HCT116 (cell line): ENCODE results near the gene IFIT3. TPM values are rescaled to one million over a fixed set of nuclear protein-coding genes. Genes with fewer than 3 reads are reported as not detected.

ENCODE experiments used
- ATAC-seq: fragments of 200-7000 bp; cut with Tn5 transposase; 2 replicates; pipeline ENCODE4 v1.9.1; 2020; ENCODE audit warnings: mild to moderate bottlenecking, moderate library complexity
- BruUV-seq: library from RNA; stranded (reverse); fragments of 400-500 nt; replicated peaks from 2 replicates; lab custom pipeline; 2021; lab: Mats Ljungman, UMichigan
- CTCF ChIA-PET: fragments of 300-600 bp; sonication (Branson Sonifier 250); formaldehyde crosslinking; loops from one replicate; lab custom pipeline; 2021; ENCODE audit warnings: antibody characterized with exemption; lab: Charles Lee
- POLR2A ChIA-PET: fragments of 300-600, 350-600 bp; sonication (Branson Sonifier 250); formaldehyde crosslinking; loops from one replicate; lab custom pipeline; 2021; ENCODE audit warnings: antibody characterized with exemption; lab: Charles Lee
- RAD21 ChIA-PET, 2 experiments: fragments of 300-600 bp; sonication (Branson Sonifier 250); formaldehyde crosslinking; loops; one replicate each; lab custom pipeline; 2023; ENCODE audit warnings: low total read pairs in 2 of 2; ENCODE audit not compliant: uncharacterized antibody in 2 of 2, unreplicated experiment in 2 of 2, low non-redundant PET in 1 of 2; lab: Charles Lee
- DNase-seq: peaks from one replicate; pipeline ENCODE4 v3.0.0-alpha.2; 2010; ENCODE audit warnings: low read depth, low spot score
- H2AFZ ChIP-seq: fragments of 200-600 bp; shearing (Covaris generic), sonication (generic); 2 replicates; pipeline ENCODE4 v1.6.1; 2017; ENCODE audit warnings: low read depth, mixed run types, mixed read lengths, antibody characterized with exemption, low read length; ENCODE audit not compliant: poor library complexity, severe bottlenecking
- H3K27ac ChIP-seq: 2 replicates; pipeline ENCODE4 v1.5.1; 2012; ENCODE audit warnings: low read depth, low read length
- H3K27me3 ChIP-seq: fragments of 200-600 bp; sonication (generic); 2 replicates; pipeline ENCODE4 v1.6.1; 2016; ENCODE audit warnings: mixed run types, low read length, mixed read lengths; ENCODE audit not compliant: insufficient read depth
- H3K36me3 ChIP-seq, 2 experiments: fragments of 200-500 bp in 1 of 2; fragments of 200-600 bp in 1 of 2; sonication (Bioruptor generic) in 1 of 2; sonication (generic) in 1 of 2; 2 replicates each; pipeline versions ENCODE4 v1.5.1 to v1.6.1; 2014 to 2016; ENCODE audit warnings: low read length in 2 of 2, inconsistent platforms in 1 of 2, mixed read lengths in 1 of 2, mixed run types in 1 of 2; ENCODE audit not compliant: insufficient read depth in 2 of 2, control insufficient read depth in 1 of 2
- H3K4me1 ChIP-seq, 2 experiments: fragments of 200-600 bp in 1 of 2; sonication (generic) in 1 of 2; 2 replicates each; pipeline versions ENCODE4 v1.5.1 to v1.6.1; 2012 to 2017; ENCODE audit warnings: low read length in 2 of 2, inconsistent platforms in 1 of 2, mild to moderate bottlenecking in 1 of 2, mixed read lengths in 1 of 2, mixed run types in 1 of 2, moderate library complexity in 1 of 2; ENCODE audit not compliant: insufficient read depth in 2 of 2, control insufficient read depth in 1 of 2
- H3K4me2 ChIP-seq: fragments of 200-600 bp; sonication (generic); 2 replicates; pipeline ENCODE4 v1.6.1; 2017; ENCODE audit warnings: mixed run types, low read length, mixed read lengths
- H3K4me3 ChIP-seq, 2 experiments: fragments of 200-600 bp in 1 of 2; sonication (generic) in 1 of 2; replicated peaks in 1 of 2; 2 replicates each; pipeline ENCODE4 v1.5.1; 2011 to 2016; ENCODE audit warnings: low read length in 2 of 2, control low read depth in 1 of 2, low read depth in 1 of 2, mild to moderate bottlenecking in 1 of 2, mixed read lengths in 1 of 2, mixed run types in 1 of 2
- H3K79me2 ChIP-seq: fragments of 200-600 bp; sonication (generic); 2 replicates; pipeline ENCODE4 v1.6.1; 2017; ENCODE audit warnings: mild to moderate bottlenecking, mixed run types, low read length, moderate library complexity, mixed read lengths; ENCODE audit not compliant: insufficient read depth
- H3K9ac ChIP-seq: fragments of 200-600 bp; sonication (generic); 2 replicates; pipeline ENCODE4 v1.6.1; 2016; ENCODE audit warnings: low read length, mixed read lengths
- H3K9me2 ChIP-seq: fragments of 200-600 bp; sonication (generic), shearing (Covaris generic); 2 replicates; pipeline ENCODE4 v1.6.1; 2017; ENCODE audit warnings: mixed run types, mild to moderate bottlenecking, moderate library complexity; ENCODE audit not compliant: insufficient read depth
- H3K9me3 ChIP-seq, 2 experiments: fragments of 200-500 bp in 1 of 2; fragments of 200-600 bp in 1 of 2; sonication (Bioruptor generic) in 1 of 2; sonication (generic) in 1 of 2; 2 replicates each; pipeline ENCODE4 v1.6.1; 2014 to 2017; ENCODE audit warnings: low read length in 2 of 2, mixed read lengths in 2 of 2, inconsistent platforms in 1 of 2, low read depth in 1 of 2, mild to moderate bottlenecking in 1 of 2, mixed run types in 1 of 2, moderate library complexity in 1 of 2; ENCODE audit not compliant: control insufficient read depth in 1 of 2, insufficient read depth in 1 of 2
- H4K20me1 ChIP-seq: fragments of 200-600 bp; sonication (generic), shearing (Covaris generic); 2 replicates; pipeline ENCODE4 v1.6.1; 2017; ENCODE audit warnings: mixed run types, mild to moderate bottlenecking, moderate library complexity; ENCODE audit not compliant: insufficient read depth
- ATF3 ChIP-seq: IDR thresholded peaks from 2 replicates; pipeline ENCODE4 v1.6.1; 2012
- CEBPB ChIP-seq: IDR thresholded peaks from 2 replicates; pipeline ENCODE4 v1.6.1; 2012; ENCODE audit warnings: low read depth
- EZH2 ChIP-seq: fragments of 200-600 bp; sonication (generic); IDR thresholded peaks from 2 replicates; pipeline ENCODE4 v1.6.1; 2017; ENCODE audit warnings: antibody characterized with exemption, mixed run types
- JUND ChIP-seq: IDR thresholded peaks from 2 replicates; pipeline ENCODE4 v1.6.1; 2012
- SP1 ChIP-seq: IDR thresholded peaks from 2 replicates; pipeline ENCODE4 v1.6.1; 2012; ENCODE audit warnings: low read depth
- SRF ChIP-seq: IDR thresholded peaks from 2 replicates; pipeline ENCODE4 v1.6.1; 2012; ENCODE audit warnings: low read depth
- intact Hi-C: fragments of 100-400 bp; cut with micrococcal nuclease; formaldehyde crosslinking; loops from 2 replicates; pipeline ENCODE4 v1.10.0; 2022
- total RNA-seq: library from RNA; stranded (reverse); gene quantifications from one replicate; pipeline ENCODE4 v1.2.1, GENCODE V29; 2021; ENCODE audit not compliant: unreplicated experiment

The IFIT3 gene
- total RNA-seq, 1 experiment from 2014 or later = 1.1 TPM

DNA sequence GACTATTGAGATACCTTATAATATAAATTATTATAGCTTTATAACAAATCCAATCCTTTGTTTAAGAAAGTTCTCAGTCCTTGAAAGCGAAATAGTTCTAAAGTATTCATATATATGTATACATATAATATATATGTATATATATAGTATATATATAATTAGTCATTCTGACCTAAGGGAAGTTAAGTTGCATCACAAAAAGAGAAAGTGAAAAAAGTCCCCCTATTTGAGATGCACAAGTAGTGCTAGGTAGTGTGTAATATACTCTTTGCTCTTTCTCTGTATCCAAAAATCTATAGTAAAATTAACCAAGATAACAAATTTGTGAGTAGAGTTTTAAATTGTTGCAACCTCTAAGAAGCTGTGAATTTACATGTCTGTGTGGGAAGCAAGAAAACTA, 36.7 kb downstream of the IFIT3 start:
- RAD21 ChIA-PET = no interaction called here
- Histone ChIP-seq H3K27ac (no peak overlapping the region), H3K9me3 (no peaks in the 10 kb centered on the region), H3K4me1 (no peaks in the 10 kb centered on the region), H2AFZ (no peak overlapping the region), H3K9me2 (no peaks in the 10 kb centered on the region), H3K79me2 (no peaks in the 10 kb centered on the region), H3K36me3 (no peaks in the 10 kb centered on the region), H3K4me2 (no peak overlapping the region), H3K9ac (no peak overlapping the region), H3K27me3 (no peaks in the 10 kb centered on the region), H3K4me3 (no peak overlapping the region), H4K20me1 (no peaks in the 10 kb centered on the region)
- POLR2A ChIA-PET = interaction anchor here (1.0 kb wide), 1 partner anchor 36 kb away, joined by 3 read pairs; the partner anchor contains the start of gene IFIT3
- TF ChIP-seq SP1 (no peak), JUND (no peak), EZH2 (no peak)
- ATAC-seq = no peak
- BruUV-seq = no TSS peak
- intact Hi-C loops = no loop called here
- CTCF ChIA-PET = no interaction called here
- DNase-seq = no peak

DNA sequence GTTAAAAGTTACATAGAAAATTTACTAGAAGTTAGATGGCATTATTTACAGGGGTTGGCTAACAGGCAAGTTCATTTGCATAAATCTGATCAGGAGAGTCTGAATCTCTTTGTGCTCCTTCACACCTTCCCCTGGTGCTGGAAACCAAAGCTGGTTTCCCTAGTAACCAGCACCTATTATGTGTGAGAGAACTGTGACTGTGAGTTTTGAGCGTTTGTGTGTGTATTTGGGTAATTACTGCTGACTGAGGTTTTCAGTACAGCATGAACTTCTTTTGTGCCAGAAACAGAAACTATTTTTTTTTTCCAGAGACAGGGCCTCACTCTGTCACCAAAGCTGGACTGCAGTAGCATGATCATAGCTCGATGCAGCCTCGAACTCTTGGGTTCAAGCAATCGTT, 39.7 kb downstream of the IFIT3 start:
- no peak for ATAC-seq
- Histone ChIP-seq H3K4me3 (no peak overlapping the region), H3K9me2 (no peaks in the 10 kb centered on the region), H3K79me2 (no peaks in the 10 kb centered on the region), H3K9me3 (no peaks in the 10 kb centered on the region), H3K9ac (no peak overlapping the region), H3K4me2 (no peak overlapping the region), H3K27me3 (no peaks in the 10 kb centered on the region), H4K20me1 (no peaks in the 10 kb centered on the region), H3K4me1 (no peaks in the 10 kb centered on the region), H3K27ac (no peak overlapping the region), H2AFZ (no peak overlapping the region), H3K36me3 (no peaks in the 10 kb centered on the region)
- ChIA-PET CTCF (no interaction called here), RAD21 (interaction anchor here in 1 of 2 experiments (0.6 kb wide), 1 partner anchor 16 kb away, joined by 3 read pairs; no protein-coding TSS in a partner anchor), POLR2A (no interaction called here)
- intact Hi-C loops = no loop called here
- no peak for DNase-seq
- TF ChIP-seq CEBPB (no peak), ATF3 (no peak), SRF (no peak)
- no TSS peak for BruUV-seq
